H1 (cell line): ENCODE measurements around the gene SH2D1A. TPM values are rescaled to one million over a fixed set of nuclear protein-coding genes. Genes with fewer than 3 reads are reported as not detected.

Experiments
- polyA plus RNA-seq, 7 experiments: library from polyadenylated mRNA; depleted of rRNA in 3 of 7; stranded (reverse) in 5 of 7; unstranded in 2 of 7; fragments of >200 nt in 5 of 7; fragments of 200-250 nt in 2 of 7; gene quantifications; 1 replicate in 5 of 7; 2 replicates in 1 of 7; 4 replicates in 1 of 7; pipeline versions ENCODE4 v1.2.1 to v1.2.3, GENCODE V29; 2011 to 2013; ENCODE audit warnings: missing spikeins in 2 of 7, mixed read lengths in 2 of 7
- small RNA-seq: library from polyadenylated mRNA; stranded (forward); fragments of <200 nt; extraction: miRNeasy Mini kit (QIAGEN cat#:217004); gene quantifications from one replicate; pipeline ENCODE3, GENCODE V24; 2013; ENCODE audit not compliant: insufficient read depth
- total RNA-seq: library from RNA; stranded (reverse); fragmentation: NEBNext Ultra II Directional; extraction: Animal tissue kit (Norgen Biotek cat#: 25700); gene quantifications from 2 replicates; pipeline ENCODE4 v1.2.1, GENCODE V29; 2021

SH2D1A gene
- total and polyA plus RNA-seq, 2 of the 8 experiments (the other 6 are each of a cell fraction or from before 2014, with no cell fraction given), result not detected

Small RNAs within 50 kb of the gene (small RNA-seq; reads per million reads assigned to genes)
- not detected for gene AL022718.1

Other genes with a start within 250 kb of the SH2D1A start
- gene TEX13D, start 13.9 kb upstream of the SH2D1A start, total RNA-seq, result 0.07 TPM in 1 of 2 replicates, not detected in the other
- gene TEX13D, start 13.9 kb upstream of the SH2D1A start, polyA plus RNA-seq (2011; rRNA removed), result 0.03 TPM in 2 replicates